ENCODE measurements around the gene CTDSPL.

DNA sequence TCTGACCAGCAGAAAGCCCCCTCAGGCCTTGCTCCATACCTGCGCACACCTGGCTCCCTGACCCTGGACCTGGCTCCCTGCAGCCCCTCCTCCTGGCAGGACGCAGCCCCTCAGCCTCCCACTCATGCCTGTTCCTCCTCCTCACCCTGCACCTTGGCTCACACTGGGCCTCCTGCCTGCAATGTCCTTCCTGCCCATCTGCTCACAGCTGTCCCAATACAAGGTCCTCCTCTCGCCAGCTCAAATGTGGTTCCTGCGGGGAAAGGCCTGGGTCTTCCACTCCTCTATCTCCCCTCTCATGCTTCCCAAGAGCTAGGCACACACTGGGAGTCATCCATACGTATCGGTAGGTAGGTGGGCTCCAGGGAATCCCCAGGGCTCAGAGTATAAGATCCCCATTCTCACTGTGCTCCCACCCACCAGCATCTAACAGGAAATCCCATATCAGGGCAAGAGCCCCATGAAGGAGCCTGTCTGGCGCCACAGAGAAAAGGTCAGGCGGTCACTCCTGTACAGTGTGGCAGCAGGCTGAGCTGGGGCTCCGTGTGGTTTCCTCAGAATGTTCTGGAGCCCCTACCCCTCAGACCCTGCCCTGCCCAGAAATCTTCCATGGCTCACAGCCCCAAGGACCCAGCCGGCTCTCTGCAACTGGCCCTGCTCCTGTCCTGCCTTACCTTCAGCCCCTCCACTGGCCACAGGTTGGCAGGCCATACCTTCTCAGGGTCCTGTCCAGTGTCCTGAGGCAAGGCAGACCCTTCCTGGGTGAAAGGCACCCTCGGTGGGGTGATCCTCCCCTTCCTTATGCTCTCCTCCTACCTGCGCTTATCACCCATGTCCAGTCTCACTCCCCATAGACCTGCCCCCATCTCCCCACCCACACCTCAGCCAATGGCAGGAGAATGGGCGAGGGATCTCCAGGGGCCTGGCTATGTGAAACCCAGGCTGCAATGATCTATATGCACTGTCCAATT, 156.9 kb downstream of the CTDSPL start:
- TF ChIP-seq CEBPB (IDR thresholded peaks at IDR 0.05; ENCODE audit: borderline replicate concordance in 1 of 2, low read depth in 2 of 2, low read length in 2 of 2) (no peak), SREBF2 (IDR thresholded peaks at IDR 0.05; ENCODE audit: low read length) (no peak), CTCF (IDR thresholded peaks at IDR 0.05 in 2 of 3, conservative IDR thresholded peaks at IDR 0.05 in 1 of 3; ENCODE audit: control insufficient read depth in 2 of 3, extremely low read depth in 1 of 3, insufficient read depth in 1 of 3, low read depth in 3 of 3, low read length in 3 of 3) (no peak), RAD21 (IDR thresholded peaks at IDR 0.05; ENCODE audit: insufficient read depth, low read depth, low read length) (no peak), EZH2 (IDR thresholded peaks at IDR 0.05; ENCODE audit: borderline replicate concordance, control insufficient read depth, low read depth, low read length) (no peak), JUNB (IDR thresholded peaks at IDR 0.05) (no peak), SUPT20H (IDR thresholded peaks at IDR 0.05; ENCODE audit: borderline replicate concordance, control insufficient read depth, low read depth, low read length) (no peak), POLR2A (IDR thresholded peaks at IDR 0.05; ENCODE audit: low read depth, low read length) (no peak), GABPA (IDR thresholded peaks at IDR 0.05; ENCODE audit: low read depth) (no peak), BRCA1 (IDR thresholded peaks at IDR 0.05; ENCODE audit: low read depth, low read length) (no peak), POLR2AphosphoS2 (IDR thresholded peaks at IDR 0.05; ENCODE audit: low read depth, low read length) (no peak), TAF1 (IDR thresholded peaks at IDR 0.05; ENCODE audit: borderline replicate concordance, low read depth, low read length) (no peak)

All from GM12878 (cell line).